ENCODE results near the gene CALML5.

GRCh38 chr10:5545426-5545777, 46.0 kb upstream of the CALML5 start:
- TF ChIP-seq CTCF (IDR thresholded peaks at IDR 0.05), result no peak
- TF ChIP-seq POLR2A (IDR thresholded peaks at IDR 0.05), result no peak

Measured in breast epithelium (tissue), 3 donors.